Measurements from ENCODE around the gene CISD3.
"Not testable (repeated sequence)": the region's sequence is repeated elsewhere in the genome, so short reads cannot be mapped to it uniquely, and the experiment has no call there.

The CISD3 gene

GRCh38 chr17:38709104-38709820 is 20.9 kb upstream of the CISD3 start:
- DNase-seq, result no peak

DNA sequence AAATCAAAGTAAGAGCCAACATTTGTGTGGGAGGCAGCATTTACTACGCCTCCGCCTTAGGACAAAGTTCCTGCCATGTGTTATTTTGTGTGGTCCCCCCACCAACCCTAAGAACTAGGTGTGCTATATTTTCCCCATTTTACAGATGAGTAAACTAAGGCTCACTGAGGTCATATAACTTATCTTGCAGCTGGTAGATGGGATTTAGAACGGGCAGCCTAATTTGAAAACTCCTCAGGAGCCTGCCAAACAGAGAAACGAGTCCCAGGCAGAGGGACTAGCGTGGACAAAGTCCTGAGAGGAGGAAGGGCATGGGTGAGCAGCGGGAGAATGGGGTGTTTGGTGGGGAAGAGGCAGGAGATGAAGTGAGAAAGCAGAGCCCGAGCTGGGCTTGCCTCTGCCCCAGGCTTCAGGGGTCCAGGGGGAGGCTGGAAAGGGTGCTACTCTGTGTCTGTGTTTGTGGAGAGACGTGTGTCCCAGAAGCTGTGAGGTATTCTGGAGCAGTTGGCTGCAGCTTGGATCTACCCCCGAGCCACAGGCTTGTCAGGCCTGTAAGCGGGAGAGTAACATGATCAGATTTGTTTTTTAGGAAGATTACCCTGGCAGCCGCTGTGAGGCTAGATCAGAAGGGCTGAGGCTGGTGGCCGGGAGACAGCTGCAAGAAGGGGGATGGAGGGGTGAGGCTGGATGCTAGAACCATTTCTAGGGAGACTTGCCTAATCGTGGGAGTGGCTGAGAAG is 20.1 kb upstream of the CISD3 start:
- no peak for DNase-seq

DNA sequence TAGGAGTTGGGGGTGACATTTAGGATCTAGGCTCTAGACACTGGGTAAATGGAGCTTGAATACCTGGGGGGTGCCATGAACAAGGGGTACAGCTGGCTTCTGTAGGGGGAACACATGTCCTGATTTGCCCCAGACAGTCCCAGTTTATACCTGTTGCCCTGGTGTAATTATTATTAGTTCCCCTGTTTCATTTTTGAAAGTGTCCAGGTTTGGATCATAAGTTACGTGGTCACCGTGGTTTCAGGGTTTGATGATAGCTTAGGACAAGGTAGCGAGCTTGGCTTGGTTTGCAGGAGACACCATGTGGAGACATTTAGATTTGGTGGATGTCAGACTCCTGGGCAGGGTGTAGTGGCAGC is 19.6 kb upstream of the CISD3 start:
- DNase-seq, result no peak

GRCh38 chr17:38710985-38711384 is 19.2 kb upstream of the CISD3 start:
- DNase-seq, result no peak

DNA sequence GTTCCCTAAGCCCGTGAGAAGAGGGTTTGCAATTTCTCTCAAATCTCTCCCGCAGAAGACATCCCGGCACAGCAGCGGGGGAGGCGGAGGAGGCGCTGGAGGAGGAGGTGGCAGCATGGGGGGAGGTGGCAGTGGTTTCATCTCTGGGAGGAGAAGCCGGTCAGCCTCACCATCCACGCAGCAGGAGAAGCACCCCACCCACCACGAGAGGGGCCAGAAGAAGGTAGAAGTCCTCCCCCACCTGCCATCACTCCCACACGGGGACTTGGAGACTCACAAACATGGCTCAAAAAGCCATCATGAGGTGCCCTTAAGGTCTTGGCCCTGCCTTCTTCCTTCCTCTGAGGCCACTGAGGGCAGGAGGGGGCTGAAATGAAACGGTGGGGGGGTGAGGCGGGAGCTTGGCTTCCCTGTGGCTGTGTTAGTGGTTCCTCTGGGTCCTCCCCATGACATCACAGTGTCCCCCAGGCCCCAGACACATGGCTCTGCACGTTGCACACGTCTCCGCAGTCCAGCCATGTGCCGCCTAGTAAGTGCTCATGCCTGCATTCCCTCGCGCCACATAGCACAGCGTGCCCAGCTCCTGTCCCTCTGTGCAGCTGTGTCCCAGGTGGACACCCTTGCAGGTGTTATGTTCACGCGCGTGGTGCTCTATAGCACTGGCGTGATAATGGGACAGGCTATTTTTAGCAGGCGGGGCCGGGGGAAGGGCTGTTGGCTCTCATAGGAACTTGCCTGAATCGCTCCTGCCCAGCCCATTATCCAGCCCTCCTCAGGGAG is 18.2 kb upstream of the CISD3 start:
- no peak for DNase-seq

- no peak for DNase-seq
Measured at GRCh38 chr17:38712593-38712992, 17.5 kb upstream of the CISD3 start.

DNA sequence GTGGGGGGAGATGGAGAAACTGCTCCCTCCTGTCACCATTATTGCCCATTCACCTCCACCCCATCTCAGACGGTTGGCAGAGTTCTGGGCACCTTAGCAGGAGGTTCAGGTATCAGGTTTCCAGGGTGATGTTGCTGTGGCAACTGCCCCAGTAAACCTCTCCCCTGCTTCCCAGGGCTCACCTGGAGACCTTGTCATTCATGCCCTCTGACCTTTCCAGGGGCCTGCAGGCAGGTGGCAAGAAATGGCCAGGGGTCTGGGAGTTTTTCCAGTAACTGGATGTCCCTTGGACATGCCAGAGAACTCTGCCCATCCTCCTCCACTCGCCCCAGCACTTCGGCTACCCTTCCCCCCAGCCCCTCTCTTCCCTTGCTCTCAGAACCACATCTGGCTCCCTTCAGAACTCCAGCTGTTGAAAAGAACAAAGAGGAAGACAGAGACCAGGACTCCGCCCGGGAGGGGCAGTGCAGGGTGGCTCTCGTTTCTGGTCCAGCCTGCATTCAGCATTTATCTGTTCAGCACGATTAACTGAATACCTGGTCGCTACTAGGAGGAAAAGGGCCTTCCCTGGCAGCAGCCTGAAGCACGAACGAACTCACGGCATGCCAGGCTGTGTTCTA is 16.6 kb upstream of the CISD3 start:
- DNase-seq, result no peak

DNA sequence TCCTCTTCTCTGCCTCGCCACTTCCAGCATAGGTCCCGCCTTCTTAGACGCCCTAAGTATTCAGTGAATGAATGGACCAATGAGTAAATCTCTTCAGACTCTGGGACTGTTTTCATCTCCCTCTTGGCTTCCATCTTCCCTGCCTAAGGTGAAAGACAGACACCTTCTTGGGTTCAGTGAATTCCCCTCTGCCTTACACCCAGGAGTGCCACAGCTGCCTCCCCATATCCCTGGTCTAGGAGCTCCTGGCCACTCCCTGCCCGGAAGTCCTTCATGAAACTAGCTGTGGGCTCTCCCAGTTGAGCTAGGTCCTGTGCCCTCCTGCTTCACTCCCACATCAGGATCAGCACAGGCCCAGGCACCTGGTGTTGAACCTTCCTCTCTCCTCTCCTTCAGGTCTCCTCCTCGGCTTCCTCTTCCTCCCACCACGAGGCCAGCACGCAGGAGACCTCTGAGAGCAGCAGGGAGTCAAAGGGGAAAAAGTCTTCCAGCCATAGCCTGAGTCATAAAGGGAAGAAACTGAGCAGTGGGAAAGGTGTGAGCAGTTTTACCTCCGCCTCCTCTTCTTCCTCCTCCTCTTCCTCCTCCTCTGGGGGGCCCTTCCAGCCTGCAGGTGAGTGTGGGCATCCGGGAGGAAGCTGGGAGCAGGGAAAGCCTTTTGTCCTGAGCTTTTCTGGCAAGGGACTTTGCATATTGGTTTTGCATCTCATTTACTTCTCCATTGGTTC is 14.8 kb upstream of the CISD3 start:
- no peak for DNase-seq

- no peak for DNase-seq
Measured at GRCh38 chr17:38716368-38717005, 13.7 kb upstream of the CISD3 start.

DNA sequence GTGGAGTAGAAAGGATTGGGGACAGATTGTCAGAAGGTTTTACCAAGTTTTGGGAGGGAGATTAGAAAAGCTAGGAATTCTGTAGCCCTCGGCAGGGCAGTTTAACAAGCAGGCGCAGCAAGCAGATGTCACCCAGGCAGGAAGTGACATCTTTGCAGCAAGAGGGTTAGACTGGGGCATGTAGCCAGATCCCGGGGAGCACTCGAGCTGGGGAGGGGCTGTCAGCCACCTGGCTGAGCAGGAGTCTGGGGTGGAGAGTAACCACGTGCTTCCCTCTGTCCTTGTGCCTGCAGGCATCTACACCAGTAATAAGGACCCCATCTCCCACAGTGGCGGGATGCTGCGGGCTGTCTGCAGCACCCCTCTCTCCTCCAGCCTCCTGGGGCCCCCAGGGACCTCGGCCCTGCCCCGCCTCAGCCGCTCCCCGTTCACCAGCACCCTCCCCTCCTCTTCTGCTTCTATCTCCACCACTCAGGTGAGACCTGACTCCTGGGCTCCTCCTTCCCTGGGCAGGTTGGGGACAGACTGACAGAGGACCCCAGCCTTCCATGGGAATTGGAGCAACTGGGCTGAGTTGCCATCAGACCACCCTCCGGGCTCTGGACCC is 12.9 kb upstream of the CISD3 start:
- DNase-seq, result no peak

DNA sequence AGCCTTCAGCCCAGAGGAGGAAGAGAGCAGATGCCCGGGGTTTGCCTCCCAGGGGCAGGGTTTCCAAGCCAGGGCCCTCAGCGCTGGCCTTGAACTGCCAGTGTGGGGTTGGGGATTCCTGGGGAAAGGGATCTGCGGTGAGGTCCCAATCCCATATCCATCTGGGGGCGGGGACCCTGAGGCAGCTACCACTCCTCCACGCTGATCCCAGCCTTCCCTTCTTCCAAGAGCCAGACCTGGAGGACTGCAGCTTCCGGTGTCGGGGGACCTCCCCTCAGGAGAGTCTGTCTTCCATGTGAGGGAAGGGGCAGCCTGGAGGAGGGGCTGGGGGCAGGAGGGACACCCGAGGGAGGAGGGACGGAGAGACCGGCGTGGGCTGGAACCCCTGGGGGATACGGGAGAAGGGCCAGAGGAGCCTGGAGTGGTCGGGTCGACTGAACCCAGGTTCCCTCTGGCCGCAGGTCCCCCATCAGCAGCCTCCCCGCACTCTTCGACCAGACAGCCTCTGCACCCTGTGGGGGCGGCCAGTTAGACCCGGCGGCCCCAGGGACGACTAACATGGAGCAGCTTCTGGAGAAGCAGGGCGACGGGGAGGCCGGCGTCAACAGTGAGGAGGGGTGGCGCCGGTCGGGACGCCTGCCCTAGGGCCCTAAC is 10.7 kb upstream of the CISD3 start:
- no peak for DNase-seq

GRCh38 chr17:38719943-38720641 is 10.0 kb upstream of the CISD3 start:
- DNase-seq, result no peak

DNA sequence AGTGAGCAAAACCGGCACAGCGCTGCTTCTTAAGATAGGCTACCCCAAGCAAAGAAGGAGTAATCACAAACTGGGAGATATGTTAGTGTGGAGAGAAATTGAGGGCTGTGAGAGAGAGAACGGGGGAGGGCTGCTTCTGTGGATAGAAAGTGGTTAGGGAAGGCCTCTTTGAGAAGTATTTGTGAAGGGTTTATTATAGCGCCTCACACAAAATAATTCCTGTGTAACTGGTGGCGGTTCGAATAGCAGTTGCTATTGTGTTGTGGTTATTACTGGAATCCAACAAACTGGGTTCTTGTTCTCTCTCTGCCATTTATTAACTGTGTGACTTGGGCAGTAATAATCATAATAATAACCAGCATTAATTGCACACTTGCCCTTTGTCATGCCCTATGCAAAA is 9.2 kb upstream of the CISD3 start:
- no peak for DNase-seq

DNA sequence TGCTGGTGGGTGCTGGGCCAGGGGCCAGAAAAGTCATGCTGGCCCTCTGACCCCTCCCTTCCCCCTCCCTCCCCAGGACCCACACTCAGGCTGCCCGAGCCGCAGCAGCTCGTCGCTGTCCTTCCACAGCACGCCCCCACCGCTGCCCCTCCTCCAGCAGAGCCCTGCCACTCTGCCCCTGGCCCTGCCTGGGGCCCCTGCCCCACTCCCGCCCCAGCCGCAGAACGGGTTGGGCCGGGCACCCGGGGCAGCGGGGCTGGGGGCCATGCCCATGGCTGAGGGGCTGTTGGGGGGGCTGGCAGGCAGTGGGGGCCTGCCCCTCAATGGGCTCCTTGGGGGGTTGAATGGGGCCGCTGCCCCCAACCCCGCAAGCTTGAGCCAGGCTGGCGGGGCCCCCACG is 8.3 kb upstream of the CISD3 start:
- no peak for DNase-seq

DNA sequence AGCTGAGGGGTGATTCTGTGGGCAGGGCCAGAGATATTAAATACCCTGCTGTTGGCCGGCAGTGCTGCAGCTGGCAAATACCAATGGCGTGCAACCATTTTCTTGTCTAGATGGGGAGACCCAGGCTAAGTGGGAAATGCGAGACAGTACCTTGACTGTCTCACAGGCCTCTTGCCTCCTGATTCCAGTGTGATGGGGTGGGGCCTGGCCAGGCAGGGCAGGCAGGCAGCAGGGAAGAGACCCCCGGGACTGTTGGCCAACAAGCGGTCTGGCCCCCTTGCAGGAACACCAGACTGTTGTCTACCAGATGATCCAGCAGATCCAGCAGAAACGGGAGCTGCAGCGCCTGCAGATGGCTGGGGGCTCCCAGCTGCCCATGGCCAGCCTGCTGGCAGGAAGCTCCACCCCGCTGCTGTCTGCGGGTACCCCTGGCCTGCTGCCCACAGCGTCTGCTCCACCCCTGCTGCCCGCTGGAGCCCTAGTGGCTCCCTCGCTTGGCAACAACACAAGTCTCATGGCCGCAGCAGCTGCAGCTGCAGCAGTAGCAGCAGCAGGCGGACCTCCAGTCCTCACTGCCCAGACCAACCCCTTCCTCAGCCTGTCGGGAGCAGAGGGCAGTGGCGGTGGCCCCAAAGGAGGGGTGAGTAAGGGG is 5.7 kb upstream of the CISD3 start:
- DNase-seq, result no peak

GRCh38 chr17:38725066-38725465 is 5.1 kb upstream of the CISD3 start:
- DNase-seq, result no peak

- not testable (repeated sequence) for DNase-seq
Measured at GRCh38 chr17:38726145-38726544, 4.0 kb upstream of the CISD3 start.

DNA sequence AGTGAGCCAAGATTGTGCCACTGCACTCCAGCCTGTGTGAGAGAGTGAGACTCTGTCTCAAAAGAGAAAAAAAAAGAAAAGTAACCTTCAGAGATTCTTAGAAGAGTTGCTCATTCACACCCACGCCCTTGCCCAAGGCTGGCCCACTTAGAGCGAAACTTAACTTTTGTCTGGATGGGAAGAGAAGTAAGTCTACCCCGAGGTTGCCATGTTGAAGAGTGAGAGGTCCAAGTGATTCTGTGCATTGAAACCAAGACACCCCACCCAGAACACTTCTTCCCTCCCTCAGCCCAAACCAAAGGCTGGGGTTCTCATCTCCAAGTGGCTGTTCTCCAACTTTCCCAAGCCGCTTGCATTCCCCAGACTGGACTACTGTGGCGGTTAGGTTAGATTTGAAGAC is 2.4 kb upstream of the CISD3 start:
- no peak for DNase-seq

- DNase-seq, result no peak
Measured at GRCh38 chr17:38728290-38728831, 1.8 kb upstream of the CISD3 start.

DNA sequence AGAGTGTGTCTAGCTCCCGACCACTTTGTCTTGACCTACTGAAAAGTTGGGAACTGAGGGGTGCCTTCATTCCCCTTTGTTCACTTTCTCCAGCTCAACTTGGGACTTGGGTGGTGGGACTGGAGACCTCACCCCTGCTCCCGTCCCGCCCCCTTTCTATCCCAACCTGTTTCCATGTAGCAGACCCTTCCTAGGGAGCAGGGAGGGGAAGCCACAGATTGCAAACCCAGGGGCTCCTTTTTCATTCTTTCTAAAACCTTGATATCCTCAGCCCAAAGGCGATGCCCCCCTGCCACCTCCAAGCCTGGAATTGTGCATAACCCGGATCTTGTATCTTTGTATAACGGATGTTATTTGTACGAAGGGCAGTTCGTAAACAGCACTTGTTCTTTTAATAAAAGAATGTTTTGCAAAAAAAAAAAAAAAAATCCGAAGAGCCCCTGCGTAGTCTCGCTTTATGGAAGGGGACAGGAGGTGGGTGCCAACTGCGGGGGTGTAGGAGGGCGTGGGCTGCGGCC is 714 bp upstream of the CISD3 start:
- DNase-seq, result no peak
